Measurements from ENCODE around the gene KLK12.

DNA sequence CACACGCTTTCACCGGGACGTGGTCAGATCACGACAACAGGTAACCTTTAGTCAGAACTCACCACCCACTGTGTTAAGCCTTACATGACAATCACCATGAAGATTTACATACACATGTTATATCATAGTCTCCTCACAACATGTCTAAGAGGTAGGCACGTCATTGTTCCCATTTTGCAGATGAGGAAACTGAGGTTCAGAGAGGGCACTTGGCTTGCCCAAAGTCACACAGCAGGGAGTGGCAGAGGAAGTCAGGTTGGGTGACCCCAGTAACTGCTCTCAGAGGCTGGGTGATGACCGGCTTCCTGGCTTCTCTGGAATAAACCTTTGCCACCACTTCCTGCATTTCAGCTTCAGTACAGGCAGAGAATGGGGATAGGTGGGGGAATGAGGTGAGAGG is 20.6 kb downstream of the KLK12 start:
- TF ChIP-seq CTCF (IDR thresholded peaks at IDR 0.05) (no peak), POLR2A (IDR thresholded peaks at IDR 0.05) (no peak)

Measured in right lobe of liver (tissue), 4 donors.